Right renal cortex interstitium (tissue), 3 donors: Measurements from ENCODE around the gene PMEL. TPM values are rescaled to one million over a fixed set of nuclear protein-coding genes. Genes with fewer than 3 reads are reported as not detected.
"Not testable (repeated sequence)": the region's sequence is repeated elsewhere in the genome, so short reads cannot be mapped to it uniquely, and the experiment has no call there.

Source experiments
- DNase-seq, 3 donors: peaks; one replicate each; pipeline ENCODE4 v3.0.0-alpha.2; 2013; ENCODE audit warnings: low read depth in 3 of 3, low spot score in 2 of 3
- polyA plus RNA-seq, 3 donors: library from polyadenylated mRNA; unstranded; fragments of 120-200 nt; gene quantifications; one replicate each; pipeline ENCODE4 v1.2.1, GENCODE V29; 2013; ENCODE audit not compliant: insufficient read length in 3 of 3

The PMEL gene
- polyA plus RNA-seq, 3 donors, result 3.0 to 3.9 (median 3.8) TPM

DNA sequence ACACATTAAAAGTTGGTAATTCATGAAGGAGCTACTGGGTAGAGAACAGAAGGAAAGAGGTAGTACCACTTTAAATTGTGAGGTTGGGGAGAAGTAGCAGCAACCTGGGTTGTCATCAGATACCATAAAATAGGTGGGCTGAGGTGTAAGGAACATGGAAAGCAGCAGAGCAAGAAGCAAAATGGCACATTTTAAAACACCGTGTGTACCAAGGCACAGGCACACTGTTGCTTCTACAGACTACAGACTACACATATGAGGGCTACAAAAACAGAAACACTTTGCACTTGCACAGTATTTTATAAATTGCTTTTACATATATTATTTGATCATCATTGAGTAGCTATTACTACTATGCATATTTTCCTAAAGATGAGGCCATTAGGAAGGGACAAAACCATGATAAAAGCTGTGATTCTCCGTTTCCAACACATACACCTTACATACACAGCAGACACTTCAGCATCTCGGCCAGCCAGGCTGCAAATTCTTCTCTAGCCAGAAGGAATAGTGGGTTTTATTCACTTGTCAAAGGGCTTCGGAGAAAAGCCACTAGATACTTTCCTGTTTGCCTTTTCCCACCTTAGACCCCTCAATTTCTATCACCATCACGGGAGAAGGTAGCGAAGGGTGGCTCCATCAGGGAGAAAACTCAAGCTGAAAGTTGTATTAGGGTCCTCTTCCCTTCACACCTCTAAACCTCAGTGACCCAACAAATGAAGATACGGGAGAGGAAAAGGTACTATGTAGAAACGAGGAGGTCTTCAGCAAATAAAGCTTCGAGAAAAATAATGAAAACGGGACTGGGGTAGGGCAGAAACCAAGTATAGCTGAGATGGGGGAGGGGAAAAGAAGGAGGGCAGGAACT lies 39.7 kb downstream of the PMEL start:
- no peak for DNase-seq

DNA sequence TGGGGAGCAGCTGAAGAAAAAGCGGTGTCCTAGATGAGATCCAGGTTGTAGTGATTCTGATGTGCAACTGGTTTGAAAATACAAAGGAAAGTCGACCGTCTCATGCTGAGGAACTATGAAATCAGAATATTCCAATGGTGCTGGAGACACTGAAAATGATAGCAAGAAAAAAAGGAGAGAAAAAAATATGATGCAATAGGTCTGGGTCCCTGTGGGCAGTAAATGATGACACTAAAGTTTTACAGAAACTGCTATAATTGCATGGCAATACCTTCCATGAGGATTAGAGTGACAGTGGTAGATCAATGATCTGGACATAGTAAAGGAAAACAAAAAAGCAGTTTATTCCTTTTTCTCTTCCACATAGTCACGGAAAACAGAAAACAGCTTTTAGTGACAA lies 40.5 kb downstream of the PMEL start:
- no peak for DNase-seq

DNA sequence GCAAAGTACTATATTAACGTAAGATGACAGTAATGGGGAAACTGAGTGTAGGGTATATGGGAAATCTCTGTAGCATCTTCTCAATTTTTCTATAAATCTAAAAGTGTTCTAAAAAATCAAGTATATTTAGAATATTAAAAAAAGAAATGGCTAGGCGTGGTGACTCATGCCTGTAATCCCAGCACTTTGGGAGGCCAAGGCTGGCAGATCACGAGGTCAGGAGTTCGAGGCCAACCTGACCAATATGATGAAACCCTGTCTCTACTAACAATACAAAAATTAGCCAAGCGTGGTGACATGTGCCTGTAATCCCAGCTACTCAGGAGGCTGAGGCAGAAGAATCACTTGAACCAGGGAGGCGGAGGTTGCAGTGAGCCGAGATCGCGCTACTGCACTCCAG lies 42.2 kb downstream of the PMEL start:
- DNase-seq, result not testable (repeated sequence)

DNA sequence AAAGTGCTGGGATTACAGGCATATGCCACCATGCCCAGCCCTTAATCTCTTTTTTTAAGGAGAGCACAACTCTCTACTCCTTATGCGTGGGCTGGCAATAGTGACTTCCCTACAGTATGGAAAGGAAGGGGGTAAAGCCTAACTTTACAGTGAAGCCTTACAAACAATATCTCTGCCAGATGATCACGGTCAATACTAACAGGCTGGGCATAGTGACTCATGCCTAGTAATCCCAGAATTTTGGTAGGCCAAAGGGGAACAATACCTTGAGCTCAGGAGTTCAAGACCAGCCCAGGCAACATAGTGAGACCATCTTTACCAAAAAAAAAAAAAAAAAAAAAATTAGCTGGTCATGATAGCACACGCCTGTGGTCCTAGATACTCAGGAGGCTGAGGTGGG lies 43.7 kb downstream of the PMEL start:
- DNase-seq, result no peak

DNA sequence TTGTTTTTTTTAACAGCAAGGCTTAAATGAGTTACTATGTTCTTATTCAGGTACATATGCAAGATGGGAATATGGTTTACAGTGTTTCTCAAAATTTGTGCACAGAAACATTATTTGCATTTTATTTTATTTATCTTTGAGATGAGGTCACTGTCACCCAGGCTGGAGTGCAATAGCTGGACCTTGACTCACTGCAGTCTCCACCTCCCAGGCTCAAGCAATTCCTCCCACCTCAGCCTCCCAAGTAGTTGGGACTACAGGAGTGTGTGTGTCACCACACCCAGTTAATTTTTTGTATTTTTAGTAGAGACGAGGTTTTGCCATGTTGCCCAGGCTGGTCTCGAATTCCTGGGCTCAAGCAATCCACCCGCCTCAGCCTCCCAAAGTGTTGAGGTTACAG lies 46.8 kb downstream of the PMEL start:
- not testable (repeated sequence) for DNase-seq

- DNase-seq, result no peak
These were observed 50.4 kb downstream of the PMEL start for GRCh38 chr12:55915482-55915859.

DNA sequence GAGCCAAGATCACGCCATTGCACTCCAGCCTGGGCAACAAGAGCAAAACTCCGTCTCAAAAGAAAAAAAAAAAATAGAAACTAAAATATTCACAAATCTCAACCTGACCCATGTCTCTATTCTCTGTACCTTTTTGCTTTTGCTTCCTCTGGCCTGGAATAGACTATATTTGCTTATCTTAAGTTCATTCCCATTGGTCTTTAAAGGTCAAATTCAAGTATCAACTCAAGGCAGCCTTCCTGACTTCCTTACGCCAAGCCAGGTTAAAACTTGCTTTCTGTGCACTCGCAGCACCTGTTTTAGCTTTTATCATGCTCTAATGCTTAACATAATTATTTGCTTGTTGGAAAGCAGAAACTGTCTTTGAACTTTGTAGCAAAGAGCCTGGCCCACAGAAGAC lies 52.9 kb downstream of the PMEL start:
- DNase-seq, result no peak

DNA sequence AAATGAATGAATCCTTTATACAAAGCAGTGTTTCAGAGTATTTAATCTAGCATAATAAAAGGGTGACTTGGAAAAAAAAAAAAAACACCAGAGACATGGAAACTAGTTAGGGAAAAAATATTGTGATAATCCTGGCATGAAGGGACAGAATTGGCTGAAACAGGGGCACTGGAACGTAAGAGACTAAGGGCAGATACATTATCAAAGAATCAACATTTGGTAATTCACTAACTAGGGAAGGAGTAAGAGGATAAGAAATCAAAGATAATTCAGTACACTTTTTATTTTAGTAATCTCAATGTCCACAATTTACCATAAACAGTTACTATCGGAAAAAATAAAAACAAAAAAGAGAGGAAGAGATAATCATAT lies 56.3 kb downstream of the PMEL start:
- no peak for DNase-seq

GRCh38 chr12:55908726-55909512 lies 56.9 kb downstream of the PMEL start:
- DNase-seq, result no peak

- DNase-seq, result no peak
These were observed 59.8 kb downstream of the PMEL start for GRCh38 chr12:55906056-55906455.

Other genes with a start within 250 kb of the PMEL start
- gene BLOC1S1, start 250.0 kb downstream of the PMEL start, polyA plus RNA-seq, result 100 to 1,000 TPM; 114 to 135 (median 133) TPM
- 10 to 100 TPM; 18.2 to 22.8 (median 19.2) TPM for gene RDH5, start 245.6 kb downstream of the PMEL start, polyA plus RNA-seq
- 100 to 1,000 TPM; 674 to 749 (median 723) TPM for gene CD63, start 237.0 kb downstream of the PMEL start, polyA plus RNA-seq
- 10 to 100 TPM; 19.9 to 21.4 (median 20.6) TPM for gene GDF11, start 222.9 kb downstream of the PMEL start, polyA plus RNA-seq
- 100 to 1,000 TPM; 131 to 167 (median 158) TPM for gene SARNP, start 148.3 kb downstream of the PMEL start, polyA plus RNA-seq
- 10 to 100 TPM; 32.4 to 43.5 (median 43.3) TPM for gene ORMDL2, start 148.0 kb downstream of the PMEL start, polyA plus RNA-seq
- 10 to 100 TPM; 45.3 to 49.6 (median 46.6) TPM for gene DNAJC14, start 136.5 kb downstream of the PMEL start, polyA plus RNA-seq
- under 1 TPM; 0.47 to 0.93 (median 0.52) TPM for gene MMP19, start 123.1 kb downstream of the PMEL start, polyA plus RNA-seq
- gene PYM1, start 38.1 kb downstream of the PMEL start, polyA plus RNA-seq, result 10 to 100 TPM; 35.6 to 37.5 (median 36.3) TPM
- gene DGKA, start 34.9 kb downstream of the PMEL start, polyA plus RNA-seq, result 10 to 100 TPM; 17.2 to 17.8 (median 17.7) TPM
- 10 to 100 TPM; 56.8 to 58.8 (median 58.6) TPM for gene CDK2, start 788 bp upstream of the PMEL start, polyA plus RNA-seq
- gene RAB5B, start 8.0 kb upstream of the PMEL start, polyA plus RNA-seq, result 100 to 1,000 TPM; 160 to 162 (median 161) TPM
- gene SUOX, start 31.2 kb upstream of the PMEL start, polyA plus RNA-seq, result 10 to 100 TPM; 47.0 to 48.1 (median 47.4) TPM
- 10 to 100 TPM; 15.0 to 15.7 (median 15.1) TPM for gene IKZF4, start 55.0 kb upstream of the PMEL start, polyA plus RNA-seq
- gene RPS26, start 75.9 kb upstream of the PMEL start, polyA plus RNA-seq, result 100 to 1,000 TPM; 127 to 550 (median 327) TPM
- 10 to 100 TPM; 72.3 to 90.7 (median 82.9) TPM for gene ERBB3, start 114.1 kb upstream of the PMEL start, polyA plus RNA-seq
- gene PA2G4, start 138.5 kb upstream of the PMEL start, polyA plus RNA-seq, result 100 to 1,000 TPM; 171 to 177 (median 175) TPM
- gene RPL41, start 150.6 kb upstream of the PMEL start, polyA plus RNA-seq, result 1,000 to 10,000 TPM; 5,478 to 6,026 (median 6,015) TPM
- gene ZC3H10, start 152.2 kb upstream of the PMEL start, polyA plus RNA-seq, result 1 to 10 TPM; 5.8 to 6.3 (median 6.1) TPM
- 10 to 100 TPM; 75.1 to 82.9 (median 77.6) TPM for gene ESYT1, start 162.2 kb upstream of the PMEL start, polyA plus RNA-seq
- gene MYL6B, start 186.5 kb upstream of the PMEL start, polyA plus RNA-seq, result 100 to 1,000 TPM; 176 to 177 (median 176) TPM
- 1,000 to 10,000 TPM; 2,228 to 2,441 (median 2,313) TPM for gene MYL6, start 192.3 kb upstream of the PMEL start, polyA plus RNA-seq
- gene SMARCC2, start 223.4 kb upstream of the PMEL start, polyA plus RNA-seq, result 100 to 1,000 TPM; 112 to 131 (median 118) TPM